Rectal smooth muscle tissue (tissue), 1 donor: ENCODE results near the gene RPN2.

ENCODE experiments used
- H3K27ac ChIP-seq: one replicate; pipeline ENCODE4 v1.7.0; 2013; ENCODE audit warnings: low read depth, low read length, inconsistent platforms
- H3K27me3 ChIP-seq: one replicate; pipeline ENCODE4 v1.7.0; 2013; ENCODE audit warnings: low read length; ENCODE audit not compliant: control insufficient read depth, insufficient read depth
- H3K36me3 ChIP-seq: one replicate; pipeline ENCODE4 v1.7.0; 2013; ENCODE audit warnings: low read length; ENCODE audit not compliant: control insufficient read depth, insufficient read depth
- H3K4me1 ChIP-seq: one replicate; pipeline ENCODE4 v1.7.0; 2013; ENCODE audit warnings: low read length; ENCODE audit not compliant: control insufficient read depth, insufficient read depth
- H3K4me3 ChIP-seq: one replicate; pipeline ENCODE4 v1.7.0; 2013; ENCODE audit warnings: low read length
- H3K9ac ChIP-seq: one replicate; pipeline ENCODE4 v1.7.0; 2013; ENCODE audit warnings: low read length

The RPN2 gene

DNA sequence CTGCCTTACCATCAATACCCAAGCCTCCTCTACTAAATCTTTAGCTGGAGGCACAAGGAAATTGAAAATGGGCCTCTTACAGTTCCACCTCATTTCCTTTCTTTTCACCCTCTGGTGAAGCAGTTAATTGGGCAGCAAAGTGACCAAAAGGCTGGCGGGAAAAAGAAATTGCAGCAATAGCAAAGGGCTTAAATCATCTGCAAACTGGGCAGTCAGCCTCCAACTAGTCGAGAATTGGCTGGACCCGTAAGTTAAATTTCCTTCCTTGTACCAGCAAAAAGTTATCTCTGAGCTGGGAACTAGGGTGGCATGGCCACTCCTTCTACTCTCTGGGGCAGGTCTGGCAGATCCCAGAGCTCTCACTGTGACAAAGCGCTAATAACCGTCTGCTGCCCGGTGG is 49.0 kb downstream of the RPN2 start:
- Histone ChIP-seq H3K36me3 (peaks cover 54% of the 10 kb centered on the region), H3K4me1 (no peaks in the 10 kb centered on the region), H3K27ac (no peak overlapping the region), H3K27me3 (no peaks in the 10 kb centered on the region), H3K9ac (no peak overlapping the region), H3K4me3 (no peak overlapping the region)

DNA sequence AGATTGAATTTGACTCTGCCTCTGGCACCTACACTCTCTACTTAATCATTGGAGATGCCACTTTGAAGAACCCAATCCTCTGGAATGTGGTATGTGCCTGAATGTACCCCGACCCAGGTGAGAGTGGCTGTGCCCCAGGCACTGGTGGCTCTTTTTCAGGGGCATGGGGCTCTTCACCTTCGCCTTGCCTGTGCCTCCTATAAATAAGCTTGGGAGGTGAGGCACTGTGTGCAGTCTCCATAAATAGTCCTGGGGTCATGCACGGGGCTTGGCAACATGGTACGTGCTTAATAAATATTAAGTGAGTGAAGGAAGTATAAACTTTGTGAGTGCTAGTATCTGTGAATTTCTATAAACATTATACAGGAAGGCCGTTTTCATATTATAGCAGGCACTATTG is 49.5 kb downstream of the RPN2 start:
- Histone ChIP-seq H3K27ac (no peak overlapping the region), H3K9ac (no peak overlapping the region), H3K27me3 (no peaks in the 10 kb centered on the region), H3K4me3 (no peak overlapping the region), H3K4me1 (no peaks in the 10 kb centered on the region), H3K36me3 (peaks cover 56% of the 10 kb centered on the region)

- H3K4me1 ChIP-seq, result no peaks in the 10 kb centered on the region
- H3K4me3 ChIP-seq, result no peak overlapping the region
- H3K9ac ChIP-seq, result no peak overlapping the region
- no peaks in the 10 kb centered on the region for H3K27me3 ChIP-seq
- H3K27ac ChIP-seq, result no peak overlapping the region
- H3K36me3 ChIP-seq, result peaks cover 57% of the 10 kb centered on the region
Observed at GRCh38 chr20:37229357-37229756, 50.2 kb downstream of the RPN2 start.

GRCh38 chr20:37230200-37230599 is 51.1 kb downstream of the RPN2 start:
- no peak overlapping the region for H3K9ac ChIP-seq
- no peaks in the 10 kb centered on the region for H3K4me1 ChIP-seq
- H3K27me3 ChIP-seq, result no peaks in the 10 kb centered on the region
- H3K4me3 ChIP-seq, result no peak overlapping the region
- H3K36me3 ChIP-seq, result peaks cover 59% of the 10 kb centered on the region
- H3K27ac ChIP-seq, result no peak overlapping the region

GRCh38 chr20:37231947-37232630 is 53.0 kb downstream of the RPN2 start:
- no peaks in the 10 kb centered on the region for H3K4me1 ChIP-seq
- no peaks in the 10 kb centered on the region for H3K27me3 ChIP-seq
- no peak overlapping the region for H3K27ac ChIP-seq
- H3K9ac ChIP-seq, result no peak overlapping the region
- peaks cover 60% of the 10 kb centered on the region for H3K36me3 ChIP-seq
- no peak overlapping the region for H3K4me3 ChIP-seq

- no peak overlapping the region for H3K27ac ChIP-seq
- H3K27me3 ChIP-seq, result no peaks in the 10 kb centered on the region
- no peak overlapping the region for H3K9ac ChIP-seq
- peaks cover 65% of the 10 kb centered on the region for H3K36me3 ChIP-seq
- H3K4me3 ChIP-seq, result no peak overlapping the region
- H3K4me1 ChIP-seq, result no peaks in the 10 kb centered on the region
Observed at GRCh38 chr20:37233548-37234253, 54.6 kb downstream of the RPN2 start.

DNA sequence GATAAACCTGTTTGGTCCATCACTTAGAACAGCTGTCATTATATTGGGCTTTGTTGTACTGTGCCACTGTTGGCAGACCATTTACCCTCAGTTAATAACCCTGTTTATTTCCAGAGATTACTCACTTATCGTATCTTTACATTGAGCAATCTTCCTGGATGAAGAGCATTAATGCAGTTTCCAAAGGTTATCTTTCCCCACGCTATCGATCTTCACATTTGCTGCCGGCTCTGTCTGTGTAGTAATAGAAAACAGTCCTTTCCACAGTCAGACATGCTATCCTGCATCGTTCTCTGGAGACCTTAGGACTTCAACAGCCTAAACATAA is 55.1 kb downstream of the RPN2 start:
- no peak overlapping the region for H3K4me3 ChIP-seq
- no peaks in the 10 kb centered on the region for H3K27me3 ChIP-seq
- no peak overlapping the region for H3K9ac ChIP-seq
- H3K4me1 ChIP-seq, result no peaks in the 10 kb centered on the region
- no peak overlapping the region for H3K27ac ChIP-seq
- H3K36me3 ChIP-seq, result peaks cover 67% of the 10 kb centered on the region

- Histone ChIP-seq H3K4me3 (no peak overlapping the region), H3K27me3 (no peaks in the 10 kb centered on the region), H3K36me3 (peaks cover 62% of the 10 kb centered on the region), H3K9ac (no peak overlapping the region), H3K27ac (no peak overlapping the region), H3K4me1 (no peaks in the 10 kb centered on the region)
Observed at GRCh38 chr20:37235065-37235464, 55.9 kb downstream of the RPN2 start.

- H3K36me3 ChIP-seq, result peaks cover 52% of the 10 kb centered on the region
- no peak overlapping the region for H3K27ac ChIP-seq
Observed at GRCh38 chr20:37236462-37236861, 57.3 kb downstream of the RPN2 start.

DNA sequence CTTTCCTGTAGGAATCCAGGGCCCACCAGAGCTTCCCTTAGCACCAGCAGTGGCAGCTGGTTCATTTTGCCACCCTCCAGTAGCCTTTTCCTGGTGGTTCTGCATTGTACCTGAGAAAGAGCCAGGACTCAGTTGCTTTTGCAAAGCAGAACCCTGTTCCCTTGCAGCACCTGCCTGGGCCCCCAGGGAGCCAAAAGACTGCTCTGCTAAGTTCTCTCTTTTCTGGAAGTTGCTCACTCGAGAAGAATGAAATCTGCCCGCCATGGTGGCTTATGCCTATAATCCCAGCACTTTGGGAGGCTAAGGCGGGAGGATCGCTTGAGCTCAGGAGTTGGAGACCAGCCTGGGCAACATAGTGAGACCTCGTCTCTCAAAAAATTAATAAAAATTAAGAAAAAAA is 58.5 kb downstream of the RPN2 start:
- Histone ChIP-seq H3K27me3 (no peaks in the 10 kb centered on the region), H3K9ac (no peak overlapping the region), H3K27ac (no peak overlapping the region), H3K4me1 (no peaks in the 10 kb centered on the region), H3K36me3 (peaks cover 51% of the 10 kb centered on the region), H3K4me3 (no peak overlapping the region)

More at GRCh38 chr20:37236462-37236861, 57.3 kb downstream of the RPN2 start:
- no peaks in the 10 kb centered on the region for H3K4me1 ChIP-seq
- no peak overlapping the region for H3K9ac ChIP-seq
- no peaks in the 10 kb centered on the region for H3K27me3 ChIP-seq
- H3K4me3 ChIP-seq, result no peak overlapping the region

- Histone ChIP-seq H3K27ac (no peak overlapping the region), H3K36me3 (peaks cover 50% of the 10 kb centered on the region), H3K9ac (no peak overlapping the region)
Observed at GRCh38 chr20:37238426-37238825, 59.3 kb downstream of the RPN2 start.

GRCh38 chr20:37238935-37239451 is 59.9 kb downstream of the RPN2 start:
- Histone ChIP-seq H3K36me3 (peaks cover 46% of the 10 kb centered on the region), H3K4me3 (no peak overlapping the region), H3K27me3 (no peaks in the 10 kb centered on the region), H3K27ac (no peak overlapping the region), H3K9ac (no peak overlapping the region), H3K4me1 (peaks cover 5% of the 10 kb centered on the region)

More at GRCh38 chr20:37238426-37238825, 59.3 kb downstream of the RPN2 start:
- no peaks in the 10 kb centered on the region for H3K27me3 ChIP-seq
- no peak overlapping the region for H3K4me3 ChIP-seq
- no peaks in the 10 kb centered on the region for H3K4me1 ChIP-seq
